Measurements from ENCODE around the gene MTX3. TPM values are rescaled to one million over a fixed set of nuclear protein-coding genes. Genes with fewer than 3 reads are reported as not detected.

Gene MTX3
- total and polyA plus RNA-seq, 10 of the 15 experiments (the other 5 are each of a cell fraction or from before 2014, with no cell fraction given), result 1.8 to 18.9 (median 9.3) TPM

- FAIRE-seq, result no peak
- no peaks in the 10 kb centered on the region for H3K79me2 ChIP-seq (ENCODE audit: control insufficient read depth, insufficient read depth, low read length)
- ChIA-PET CTCF (no interaction called here), POLR2A (no interaction called here), SMC1A (ENCODE audit: uncharacterized antibody, unreplicated experiment) (interaction anchor here (0.6 kb wide), 1 partner anchor 382 kb away, joined by 3 read pairs; no protein-coding TSS in a partner anchor), RAD21 (ENCODE audit: unreplicated experiment) (no interaction called here)
- H3K4me2 ChIP-seq (ENCODE audit: control insufficient read depth, insufficient read depth), result no peak overlapping the region
- intact Hi-C loops (cut with micrococcal nuclease; ENCODE audit: unreplicated experiment), result no loop called here
- no peak for ATAC-seq
- no peak overlapping the region for H3K4me3 ChIP-seq
- no peak overlapping the region for H3K27ac ChIP-seq (ENCODE audit: control insufficient read depth, insufficient read depth)
- no peak for DNase-seq (ENCODE audit: low read depth, low spot score)
- 69% methylated on average over 2 of the region's 2 CpGs for WGBS (ENCODE audit: insufficient coverage, insufficient replicate concordance, low lambda C conversion rate, missing lambda C conversion rate)
- in situ Hi-C loops (cut with MboI), result no loop called here
- H3K4me1 ChIP-seq (ENCODE audit: control insufficient read depth, insufficient read depth, low read length), result no peaks in the 10 kb centered on the region
- H3K36me3 ChIP-seq (ENCODE audit: control insufficient read depth in 2 of 2, insufficient read depth in 2 of 2, low read length in 1 of 2), result no peaks in the 10 kb centered on the region
- H4K20me1 ChIP-seq (ENCODE audit: control insufficient read depth, insufficient read depth), result no peaks in the 10 kb centered on the region
- no TSS peak for BruUV-seq (replicated peaks)
- H3K9me3 ChIP-seq (replicated peaks; ENCODE audit: control insufficient read depth, insufficient read depth, low read length), result no peaks in the 10 kb centered on the region
- no peak overlapping the region for H2AFZ ChIP-seq (ENCODE audit: control insufficient read depth, low read depth, low read length)
- H3K9ac ChIP-seq (ENCODE audit: control insufficient read depth, insufficient read depth, low read length), result no peak overlapping the region
- H3K27me3 ChIP-seq (replicated peaks in 1 of 2; ENCODE audit: control insufficient read depth in 2 of 2, insufficient read depth in 2 of 2, low read length in 1 of 2), result peaks cover 5% of the 10 kb centered on the region in 2 experiments
- TF ChIP-seq ELK1 (IDR thresholded peaks at IDR 0.05; ENCODE audit: low read depth, low read length), result no peak
- no peak for TF ChIP-seq TCF3 (IDR thresholded peaks at IDR 0.05; ENCODE audit: borderline replicate concordance, insufficient read depth, low read depth, low read length)
- TF ChIP-seq E2F4 (IDR thresholded peaks at IDR 0.05; ENCODE audit: low read depth, low read length), result no peak
- TF ChIP-seq SMAD1 (IDR thresholded peaks at IDR 0.05; ENCODE audit: low read depth, partially characterized antibody), result no peak
- TF ChIP-seq HSF1 (IDR thresholded peaks at IDR 0.05; ENCODE audit: low read depth, low read length), result no peak
- TF ChIP-seq STAT1 (conservative IDR thresholded peaks at IDR 0.05), result no peak
- no peak for TF ChIP-seq YY1 (IDR thresholded peaks at IDR 0.05; ENCODE audit: low read depth, low read length)
- no peak for TF ChIP-seq JUNB (IDR thresholded peaks at IDR 0.05)
- TF ChIP-seq CREB1 (IDR thresholded peaks at IDR 0.05; ENCODE audit: low read depth), result no peak
- TF ChIP-seq CBX5 (IDR thresholded peaks at IDR 0.05; ENCODE audit: low read depth), result no peak
- TF ChIP-seq IRF4 (IDR thresholded peaks at IDR 0.05; ENCODE audit: low read depth, low read length), result no peak
- no peak for TF ChIP-seq STAT3 (IDR thresholded peaks at IDR 0.05; ENCODE audit: low read depth, low read length)
- no peak for TF ChIP-seq USF1 (IDR thresholded peaks at IDR 0.05; ENCODE audit: borderline replicate concordance, extremely low read length, insufficient read depth, low read depth, low read length)
- no peak for TF ChIP-seq SUZ12 (IDR thresholded peaks at IDR 0.05; ENCODE audit: unreplicated experiment)
- no peak for TF ChIP-seq USF2 (IDR thresholded peaks at IDR 0.05; ENCODE audit: borderline replicate concordance, low read depth, low read length)
These were observed 48.6 kb upstream of the MTX3 start for GRCh38 chr5:80039650-80040049.

Measured in GM12878 (cell line).